Measurements from ENCODE around the gene MAN1A1. TPM values are rescaled to one million over a fixed set of nuclear protein-coding genes. Genes with fewer than 3 reads are reported as not detected.

The MAN1A1 gene
- total and polyA plus RNA-seq, 2 of the 8 experiments (the other 6 are each of a cell fraction or from before 2014, with no cell fraction given): 1.8 to 5.4 TPM

GRCh38 chr6:119262612-119263011 lies 86.9 kb downstream of the MAN1A1 start:
- no peak overlapping the region for H3K4me3 ChIP-seq (ENCODE audit: extremely low read depth in 1 of 4, insufficient read depth in 2 of 4, low read depth in 3 of 4, low read length in 4 of 4)
- no peaks in the 10 kb centered on the region for H3K27me3 ChIP-seq (replicated peaks in 1 of 4; ENCODE audit: control insufficient read depth in 3 of 4, extremely low read depth in 1 of 4, insufficient read depth in 3 of 4, low read length in 3 of 4)
- DNase-seq (ENCODE audit: low read depth in 1 of 2, low spot score in 2 of 2) (no peak), FAIRE-seq (no peak)
- no peak overlapping the region for H2BK15ac ChIP-seq (ENCODE audit: low read length)
- no peak overlapping the region for H4K5ac ChIP-seq (ENCODE audit: insufficient read length, low read depth, low read length)
- no peaks in the 10 kb centered on the region for H3K23me2 ChIP-seq (ENCODE audit: low read depth, low read length)
- no peak overlapping the region for H3K23ac ChIP-seq (ENCODE audit: insufficient read length)
- H3K79me2 ChIP-seq (ENCODE audit: control insufficient read depth in 1 of 2, insufficient read depth in 2 of 2, low read length in 2 of 2): no peaks in the 10 kb centered on the region
- H2AFZ ChIP-seq (ENCODE audit: low read length): no peak overlapping the region
- no peak overlapping the region for H2BK12ac ChIP-seq (ENCODE audit: low read depth, low read length)
- no peak overlapping the region for H3K4ac ChIP-seq (replicated peaks; ENCODE audit: insufficient read length, low read depth, low read length)
- H3K36me3 ChIP-seq (ENCODE audit: control insufficient read depth in 2 of 4, insufficient read depth in 4 of 4, low read length in 3 of 4): no peaks in the 10 kb centered on the region
- no peak overlapping the region for H2AK5ac ChIP-seq (ENCODE audit: low read depth, low read length)
- H2BK20ac ChIP-seq (ENCODE audit: low read length): no peak overlapping the region
- H2BK5ac ChIP-seq (ENCODE audit: low read depth, low read length): no peak overlapping the region
- H4K20me1 ChIP-seq (replicated peaks in 1 of 2; ENCODE audit: control insufficient read depth in 1 of 2, insufficient read depth in 2 of 2, low read length in 2 of 2): no peaks in the 10 kb centered on the region
- H3K4me2 ChIP-seq (ENCODE audit: insufficient read depth in 1 of 2, low read depth in 2 of 2, low read length in 2 of 2): no peak overlapping the region
- no peak overlapping the region for H2BK120ac ChIP-seq (replicated peaks; ENCODE audit: low read depth, low read length)
- WGBS, 2 experiments (ENCODE audit: extremely low coverage in 1 of 2, insufficient coverage in 1 of 2, insufficient read length in 1 of 2, insufficient replicate concordance in 2 of 2, low coverage in 1 of 2, low lambda C conversion rate in 2 of 2, missing lambda C conversion rate in 1 of 2): 42% methylated on average over 2 of the region's 2 CpGs; no CpG with 5 or more reads in 1 of the 2 experiments
- H3K9ac ChIP-seq (replicated peaks in 1 of 4; ENCODE audit: extremely low read depth in 1 of 4, low read depth in 3 of 4, low read length in 3 of 4): no peak overlapping the region
- ChIA-PET CTCF (ENCODE audit: partially characterized antibody) (no interaction called here), POLR2A (ENCODE audit: partially characterized antibody) (no interaction called here)
- no peak overlapping the region for H3K56ac ChIP-seq (replicated peaks; ENCODE audit: insufficient read length, low read depth, low read length)
- H4K91ac ChIP-seq (replicated peaks; ENCODE audit: insufficient read length, low read length): no peak overlapping the region
- no peaks in the 10 kb centered on the region for H3K4me1 ChIP-seq (replicated peaks in 1 of 4; ENCODE audit: control insufficient read depth in 3 of 4, insufficient read depth in 4 of 4, low read length in 3 of 4)
- no peaks in the 10 kb centered on the region for H3K79me1 ChIP-seq (ENCODE audit: low read depth, low read length)
- H4K8ac ChIP-seq (ENCODE audit: extremely low read depth, insufficient read depth, low read length): no peak overlapping the region
- H3K27ac ChIP-seq (ENCODE audit: low read depth, low read length): no peak overlapping the region
- H3K9me3 ChIP-seq (ENCODE audit: insufficient read depth in 2 of 2, low read depth in 1 of 2, low read length in 1 of 2): no peaks in the 10 kb centered on the region
- H3K14ac ChIP-seq (ENCODE audit: insufficient read length): no peak overlapping the region
- no peak overlapping the region for H3K18ac ChIP-seq (ENCODE audit: extremely low read depth, low read length)
- TF ChIP-seq KDM1A (IDR thresholded peaks at IDR 0.05; ENCODE audit: borderline replicate concordance, low read length): no peak
- no peak for TF ChIP-seq NRF1 (IDR thresholded peaks at IDR 0.05; ENCODE audit: low read depth, low read length)
- TF ChIP-seq RFX5 (IDR thresholded peaks at IDR 0.05; ENCODE audit: borderline replicate concordance, low read depth, low read length): no peak
- TF ChIP-seq NANOG (IDR thresholded peaks at IDR 0.05; ENCODE audit: insufficient read depth, low read depth, low read length, poor library complexity, severe bottlenecking): no peak
- no peak for TF ChIP-seq SP4 (IDR thresholded peaks at IDR 0.05; ENCODE audit: low read length)
- no peak for TF ChIP-seq SP2 (IDR thresholded peaks at IDR 0.05; ENCODE audit: low read length)
- TF ChIP-seq RAD21 (IDR thresholded peaks at IDR 0.05 in 1 of 2, conservative IDR thresholded peaks at IDR 0.05 in 1 of 2; ENCODE audit: low read depth in 2 of 2, low read length in 2 of 2): no peak
- no peak for TF ChIP-seq KDM4A (IDR thresholded peaks at IDR 0.05; ENCODE audit: low read depth, low read length, severe bottlenecking)
- no peak for TF ChIP-seq POU5F1 (IDR thresholded peaks at IDR 0.05; ENCODE audit: low read depth, low read length)
- TF ChIP-seq CEBPB (IDR thresholded peaks at IDR 0.05; ENCODE audit: low read depth, low read length): no peak
- no peak for TF ChIP-seq SIN3A (conservative IDR thresholded peaks at IDR 0.05 in 1 of 2, IDR thresholded peaks at IDR 0.05 in 1 of 2; ENCODE audit: low read depth in 1 of 2, low read length in 2 of 2)
